GM12873 (cell line): Measurements from ENCODE around the gene IL1RAP.

Experiments used
- CTCF ChIP-seq: IDR thresholded peaks from 2 replicates; pipeline ENCODE4 v1.5.1; 2012; ENCODE audit warnings: low read depth, mild to moderate bottlenecking, moderate library complexity, low read length, control low read depth; ENCODE audit not compliant: insufficient read depth; ENCODE audit errors: missing control alignments

Gene IL1RAP

GRCh38 chr3:190498293-190498692 lies 15.6 kb upstream of the IL1RAP start:
- TF ChIP-seq CTCF: no peak

DNA sequence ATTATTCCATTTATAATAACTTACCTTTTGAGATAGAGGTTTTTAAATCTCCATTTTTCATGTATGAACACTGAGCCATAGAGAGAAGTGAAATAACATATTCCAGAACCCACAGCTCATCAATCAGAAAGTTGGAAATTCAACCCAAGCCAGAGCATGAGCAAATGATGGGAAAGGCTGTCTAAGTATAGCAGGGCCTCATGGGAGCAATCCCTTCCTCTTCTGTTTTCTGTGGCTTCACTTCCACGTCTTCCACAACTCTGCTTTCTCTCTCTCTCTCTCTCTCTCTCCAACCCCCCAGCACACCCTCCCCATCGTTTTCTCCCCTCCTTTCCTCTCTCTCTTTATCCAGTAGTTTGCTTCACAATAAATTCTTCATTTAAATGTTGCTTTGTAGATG lies 14.8 kb upstream of the IL1RAP start:
- TF ChIP-seq CTCF: no peak

DNA sequence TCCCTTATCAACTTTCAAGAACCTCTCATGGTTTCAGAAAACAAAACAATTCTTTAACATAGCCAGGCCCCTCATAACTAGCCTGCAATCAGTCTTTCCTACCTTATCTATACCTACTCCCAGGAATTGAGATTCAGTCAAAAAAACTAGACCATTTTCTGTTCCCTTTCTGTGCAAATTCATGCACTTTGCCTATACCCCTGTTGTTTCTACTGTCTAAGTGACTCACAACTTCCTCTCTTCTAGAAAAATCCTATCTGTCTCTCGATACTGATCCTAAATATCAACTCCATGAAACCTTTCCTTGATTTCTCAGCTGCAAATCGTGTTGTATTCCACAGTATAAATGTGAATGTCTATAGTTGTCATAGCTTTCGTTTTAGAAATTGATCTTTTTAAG lies 10.9 kb upstream of the IL1RAP start:
- no peak for TF ChIP-seq CTCF

GRCh38 chr3:190504354-190505125 lies 9.3 kb upstream of the IL1RAP start:
- TF ChIP-seq CTCF: peak; percentile 9

GRCh38 chr3:190505381-190506003 lies 8.4 kb upstream of the IL1RAP start:
- TF ChIP-seq CTCF: no peak

DNA sequence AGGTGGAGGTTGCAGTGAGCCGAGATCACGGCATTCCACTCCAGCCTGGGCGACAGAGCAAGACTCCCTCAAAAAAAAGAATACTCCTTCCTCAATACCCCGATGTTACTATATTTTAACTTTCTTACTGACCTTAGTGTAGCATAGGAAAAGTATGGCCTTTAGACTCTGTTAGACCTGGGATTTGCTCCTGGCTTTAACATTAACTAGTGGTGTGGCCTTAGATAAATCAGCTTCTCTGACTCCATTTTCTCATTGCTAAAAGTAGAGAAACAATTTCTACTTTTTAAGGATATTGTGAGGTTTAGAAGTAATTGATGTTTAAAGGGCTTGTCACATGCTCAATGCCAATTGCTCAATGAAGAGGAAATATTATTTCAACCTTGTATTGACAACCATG lies 7.6 kb upstream of the IL1RAP start:
- TF ChIP-seq CTCF: no peak

DNA sequence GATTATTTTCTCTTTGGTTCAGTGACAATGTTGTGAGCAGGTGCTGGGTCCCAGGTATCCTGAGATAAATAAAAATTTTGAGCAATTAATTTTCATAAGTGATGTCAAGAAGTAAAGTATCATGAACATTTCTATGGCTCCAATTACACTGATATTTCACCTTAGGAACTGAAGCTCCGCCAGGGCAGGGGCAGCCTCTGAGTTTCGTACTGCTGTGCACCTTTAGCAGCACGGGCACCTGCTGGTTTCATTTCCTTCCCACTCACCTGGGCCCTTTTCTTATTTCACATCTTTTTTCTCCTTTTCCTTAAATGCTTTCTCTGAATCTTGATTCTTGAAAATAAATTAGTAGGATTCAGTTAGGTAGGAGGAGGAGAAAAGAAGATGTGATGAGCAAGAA lies 1.2 kb upstream of the IL1RAP start:
- no peak for TF ChIP-seq CTCF
